Activated T-helper 17 cell treated with anti-CD3 and anti-CD28 coated beads, Interleukin-2, amount 50 U/mL, for 72 hours (primary cell): ENCODE data around the gene CCL7. TPM values are rescaled to one million over a fixed set of nuclear protein-coding genes. Genes with fewer than 3 reads are reported as not detected.
"Not testable (repeated sequence)": the region's sequence is repeated elsewhere in the genome, so short reads cannot be mapped to it uniquely, and the experiment has no call there.

Source experiments
- ATAC-seq: fragments of 150-1000 bp; cut with Tn5 transposase; replicated peaks from 2 replicates; pipeline ENCODE4 v1.10.0; 2021; ENCODE audit warnings: mild to moderate bottlenecking, moderate library complexity
- H3K27ac Mint-ChIP-seq: one replicate; pipeline ENCODE4 v1.8.0; 2022; ENCODE audit warnings: mixed read lengths
- H3K27me3 Mint-ChIP-seq: one replicate; pipeline ENCODE4 v1.8.0; 2022; ENCODE audit warnings: mixed read lengths
- H3K36me3 Mint-ChIP-seq: one replicate; pipeline ENCODE4 v1.8.0; 2022; ENCODE audit warnings: low read depth, mild to moderate bottlenecking, mixed read lengths
- H3K4me1 Mint-ChIP-seq: one replicate; pipeline ENCODE4 v1.8.0; 2022; ENCODE audit warnings: mixed read lengths
- H3K4me3 Mint-ChIP-seq: one replicate; pipeline ENCODE4 v1.8.0; 2022; ENCODE audit warnings: mild to moderate bottlenecking, mixed read lengths
- H3K9me3 Mint-ChIP-seq: one replicate; pipeline ENCODE4 v1.8.0; 2022; ENCODE audit warnings: mixed read lengths
- total RNA-seq, 2 donors: library from RNA; stranded (reverse); gene quantifications; one replicate each; pipeline ENCODE4 v1.2.3, GENCODE V29; 2022

Gene CCL7
- total RNA-seq, result not detected

DNA sequence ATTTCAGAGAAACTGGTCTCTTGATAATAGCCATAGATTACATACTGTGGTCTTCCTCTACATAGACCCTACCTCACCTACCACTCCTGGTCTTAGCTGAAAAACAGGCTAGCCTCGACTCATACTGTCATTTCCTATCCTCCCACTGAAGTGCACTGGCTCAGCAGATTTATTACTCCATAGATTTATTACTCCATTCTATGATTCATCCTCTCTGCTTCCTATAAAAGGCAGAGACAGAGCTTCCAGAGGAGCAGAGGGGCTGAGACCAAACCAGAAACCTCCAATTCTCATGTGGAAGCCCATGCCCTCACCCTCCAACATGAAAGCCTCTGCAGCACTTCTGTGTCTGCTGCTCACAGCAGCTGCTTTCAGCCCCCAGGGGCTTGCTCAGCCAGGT, at the start of gene CCL7:
TSS of gene CCL7 (plus strand) at position 253 of the 400 bp plus-strand sequence. CDS start at position 323, 70 bp downstream.
- ATAC-seq, result no peak
- Mint-ChIP-seq H3K27ac (no peak within 1 kb of the TSS), H3K4me1 (no peaks in the 10 kb centered on the region), H3K27me3 (peaks cover 66% of the 10 kb centered on the region), H3K9me3 (no peaks in the 10 kb centered on the region), H3K4me3 (no peak within 1 kb of the TSS), H3K36me3 (no peaks in the 10 kb centered on the region)

DNA sequence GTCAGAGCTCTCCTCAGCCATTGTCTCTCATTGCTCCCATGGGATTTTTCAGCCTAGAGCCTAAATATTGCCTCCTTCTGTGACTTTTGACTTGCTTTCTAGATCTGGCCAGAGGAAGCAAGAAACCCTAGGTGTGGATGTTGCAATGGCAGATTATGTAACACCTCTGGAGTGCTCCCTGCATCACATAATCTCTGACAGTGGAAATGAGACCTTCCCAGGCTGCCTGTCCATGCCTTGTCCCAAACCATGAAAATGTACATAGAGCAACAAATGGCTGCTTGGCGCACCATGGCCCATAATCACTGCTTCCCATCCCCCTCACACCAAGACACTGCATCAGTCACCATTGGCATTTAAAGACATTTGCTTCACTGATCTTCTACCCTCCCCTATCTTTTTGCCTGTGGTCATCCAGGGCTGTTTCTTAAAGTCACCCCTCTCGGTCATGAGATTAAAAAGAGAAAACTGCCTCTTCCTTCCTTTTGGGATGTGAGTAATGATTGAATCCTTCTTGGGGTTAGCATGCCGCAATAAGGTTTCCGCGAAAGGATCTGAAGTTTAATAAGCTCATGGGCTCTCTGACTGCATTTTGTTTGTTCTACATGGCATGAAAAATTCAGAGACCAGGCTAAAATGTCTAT, 49.1 kb upstream of the CCL7 start:
- peaks cover 53% of the 10 kb centered on the region for H3K27me3 Mint-ChIP-seq

GRCh38 chr17:34221411-34221810, 48.6 kb upstream of the CCL7 start:
- no peak for ATAC-seq
- Mint-ChIP-seq H3K9me3 (no peaks in the 10 kb centered on the region), H3K27me3 (peaks cover 52% of the 10 kb centered on the region), H3K4me3 (no peak overlapping the region), H3K4me1 (no peaks in the 10 kb centered on the region), H3K36me3 (no peaks in the 10 kb centered on the region), H3K27ac (no peak overlapping the region)

More for the DNA sequence above, 49.1 kb upstream of the CCL7 start:
- no peak for ATAC-seq
- Mint-ChIP-seq H3K4me1 (no peaks in the 10 kb centered on the region), H3K27ac (no peak overlapping the region), H3K36me3 (no peaks in the 10 kb centered on the region), H3K4me3 (no peak overlapping the region), H3K9me3 (no peaks in the 10 kb centered on the region)

- no peaks in the 10 kb centered on the region for H3K4me1 Mint-ChIP-seq
- H3K4me3 Mint-ChIP-seq, result no peak overlapping the region
- H3K36me3 Mint-ChIP-seq, result no peaks in the 10 kb centered on the region
- no peak for ATAC-seq
- H3K9me3 Mint-ChIP-seq, result no peaks in the 10 kb centered on the region
- H3K27me3 Mint-ChIP-seq, result peaks cover 54% of the 10 kb centered on the region
- no peak overlapping the region for H3K27ac Mint-ChIP-seq
These were observed 47.1 kb upstream of the CCL7 start for GRCh38 chr17:34222722-34223497.

DNA sequence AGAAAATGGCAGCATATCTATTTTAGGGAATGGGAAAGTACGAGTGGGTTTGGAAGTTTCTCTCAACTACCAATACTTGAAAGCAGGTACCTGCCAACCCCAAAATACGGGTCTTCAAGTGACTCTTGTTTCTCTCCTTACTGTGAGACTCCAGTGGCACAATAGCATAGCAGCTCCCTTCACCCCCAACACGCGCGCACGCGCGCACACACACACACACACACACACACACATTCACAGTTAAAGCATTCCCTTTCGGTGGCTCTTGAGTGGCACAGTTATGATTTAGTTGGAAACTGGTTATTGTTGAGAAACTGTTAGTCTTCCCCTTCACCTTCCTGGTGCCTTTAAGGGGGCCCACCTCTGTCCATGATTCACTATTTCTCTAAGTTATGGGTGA, 45.0 kb upstream of the CCL7 start:
- Mint-ChIP-seq H3K27ac (no peak overlapping the region), H3K4me3 (no peak overlapping the region), H3K27me3 (peaks cover 49% of the 10 kb centered on the region), H3K4me1 (no peaks in the 10 kb centered on the region), H3K36me3 (no peaks in the 10 kb centered on the region), H3K9me3 (no peaks in the 10 kb centered on the region)
- ATAC-seq, result no peak

DNA sequence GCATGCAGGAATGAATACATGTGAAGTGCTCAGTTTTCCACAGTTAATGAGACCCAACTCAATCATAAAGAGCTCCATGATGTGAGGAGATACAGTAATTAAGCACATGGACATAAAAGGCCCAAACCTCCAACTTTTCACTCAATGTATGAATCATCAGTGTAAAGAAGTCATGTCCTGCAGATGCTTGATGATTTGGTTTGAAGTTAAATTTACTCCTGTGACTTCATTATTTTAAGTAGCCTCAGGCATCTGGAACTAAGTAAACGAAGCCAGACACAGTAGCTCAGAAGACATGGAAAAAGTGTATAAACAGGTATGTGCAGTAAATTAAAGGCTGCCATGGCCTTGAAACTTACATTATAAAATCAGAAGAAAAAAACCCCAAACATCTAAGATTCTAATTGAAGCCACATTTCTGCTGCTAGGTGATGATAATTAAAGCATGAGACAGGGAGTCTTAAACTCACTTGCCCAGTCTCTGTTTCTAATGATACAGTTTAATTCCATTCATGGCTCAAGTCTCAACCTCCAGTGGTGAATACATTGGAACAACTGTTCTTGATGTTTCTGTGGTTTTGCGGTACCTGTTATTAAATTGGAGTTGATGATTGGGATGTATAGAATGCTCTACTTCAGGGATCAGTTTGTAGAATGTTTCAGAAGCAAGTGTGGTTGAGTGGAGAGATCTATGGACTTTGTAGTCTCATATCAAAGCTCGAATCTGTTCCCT, 43.8 kb upstream of the CCL7 start:
- Mint-ChIP-seq H3K27me3 (peaks cover 51% of the 10 kb centered on the region), H3K4me3 (no peak overlapping the region), H3K4me1 (no peaks in the 10 kb centered on the region), H3K9me3 (no peaks in the 10 kb centered on the region), H3K36me3 (no peaks in the 10 kb centered on the region), H3K27ac (no peak overlapping the region)
- ATAC-seq, result no peak

DNA sequence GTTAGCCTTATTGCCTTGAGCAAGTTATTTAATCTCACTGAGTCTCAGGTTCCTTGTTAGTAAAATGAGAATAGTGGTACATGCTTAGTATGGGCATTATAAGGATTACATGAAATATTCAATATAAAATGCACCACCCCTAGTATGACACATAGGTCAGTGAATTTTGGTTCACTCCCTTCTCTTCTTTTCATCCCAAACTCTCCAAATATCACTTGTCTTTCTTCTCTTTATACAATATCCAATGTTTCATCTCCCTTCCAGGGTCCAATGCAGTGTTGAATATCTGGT, 43.3 kb upstream of the CCL7 start:
- ATAC-seq, result no peak
- no peaks in the 10 kb centered on the region for H3K4me1 Mint-ChIP-seq
- peaks cover 50% of the 10 kb centered on the region for H3K27me3 Mint-ChIP-seq
- no peak overlapping the region for H3K4me3 Mint-ChIP-seq
- H3K27ac Mint-ChIP-seq, result no peak overlapping the region
- no peaks in the 10 kb centered on the region for H3K9me3 Mint-ChIP-seq
- no peaks in the 10 kb centered on the region for H3K36me3 Mint-ChIP-seq

DNA sequence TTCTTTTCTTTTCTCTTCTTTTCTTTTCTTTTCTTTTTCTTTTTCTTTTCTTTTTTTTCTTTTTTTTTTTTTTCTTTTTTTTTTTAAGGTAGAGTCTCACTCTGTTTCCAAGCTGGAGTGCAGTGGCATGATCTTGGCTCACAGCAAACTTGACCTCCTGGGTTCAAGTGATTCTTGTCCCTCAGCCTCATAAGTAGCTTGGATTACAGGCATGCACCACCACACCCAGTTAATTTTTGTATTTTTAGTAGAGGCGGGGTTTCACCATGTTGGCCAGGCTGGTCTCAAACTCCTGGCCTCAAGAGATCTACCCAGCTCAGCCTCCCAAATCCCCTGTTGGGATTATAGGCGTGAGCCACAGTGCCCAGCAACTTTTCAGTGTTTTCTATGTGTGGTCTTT, 42.7 kb upstream of the CCL7 start:
- not testable (repeated sequence) for H3K9me3 Mint-ChIP-seq, H3K4me3 Mint-ChIP-seq, H3K36me3 Mint-ChIP-seq, ATAC-seq, H3K4me1 Mint-ChIP-seq, H3K27ac Mint-ChIP-seq
- peaks cover 44% of the 10 kb centered on the region for H3K27me3 Mint-ChIP-seq

- Mint-ChIP-seq H3K36me3 (no peaks in the 10 kb centered on the region), H3K4me1 (no peaks in the 10 kb centered on the region), H3K4me3 (no peak overlapping the region), H3K9me3 (no peaks in the 10 kb centered on the region), H3K27ac (no peak overlapping the region), H3K27me3 (peaks cover 39% of the 10 kb centered on the region)
- no peak for ATAC-seq
These were observed 42.3 kb upstream of the CCL7 start for GRCh38 chr17:34227707-34228106.

DNA sequence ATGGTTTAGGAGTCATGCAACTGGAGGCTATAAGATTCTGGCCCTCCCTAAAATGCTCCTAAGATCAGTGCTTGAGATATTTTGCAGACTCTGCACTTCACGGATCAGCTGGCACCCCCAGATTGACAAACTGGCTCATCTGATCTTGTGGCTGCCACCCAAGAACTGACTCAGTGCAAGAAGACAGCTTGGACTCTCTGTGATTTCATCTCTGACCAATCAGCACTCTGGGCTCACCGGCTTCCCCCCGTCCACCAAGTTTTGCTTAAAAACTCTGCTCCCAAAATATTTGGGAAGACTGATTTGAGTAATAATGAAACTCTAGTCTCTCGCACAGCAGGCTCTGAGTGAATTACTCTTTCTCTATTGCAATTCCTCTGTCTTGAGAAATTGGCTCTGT, 41.2 kb upstream of the CCL7 start:
- Mint-ChIP-seq H3K4me3 (no peak overlapping the region), H3K36me3 (no peaks in the 10 kb centered on the region), H3K27ac (no peak overlapping the region), H3K27me3 (peaks cover 45% of the 10 kb centered on the region), H3K9me3 (no peaks in the 10 kb centered on the region), H3K4me1 (no peaks in the 10 kb centered on the region)
- no peak for ATAC-seq

DNA sequence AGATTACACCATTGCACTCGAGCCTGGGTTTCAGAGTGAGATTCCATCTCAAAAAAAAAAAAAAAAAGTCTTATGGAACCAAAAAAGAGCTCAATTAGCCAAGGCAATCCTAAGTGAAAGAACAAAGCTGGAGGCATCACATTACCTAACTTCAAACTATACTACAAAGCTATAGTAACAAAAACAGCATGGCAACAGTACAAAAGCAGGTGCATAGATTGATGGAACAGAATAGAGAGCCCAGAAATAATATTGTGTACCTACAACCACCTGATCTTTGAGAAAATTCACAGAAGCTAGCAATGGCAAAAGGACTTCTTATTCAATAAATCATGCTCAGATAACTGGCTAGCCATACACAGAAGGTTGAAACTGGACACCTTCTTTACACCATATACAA, 39.7 kb upstream of the CCL7 start:
- Mint-ChIP-seq H3K27ac (no peak overlapping the region), H3K9me3 (no peaks in the 10 kb centered on the region), H3K4me1 (no peaks in the 10 kb centered on the region), H3K36me3 (no peaks in the 10 kb centered on the region), H3K4me3 (no peak overlapping the region), H3K27me3 (peaks cover 47% of the 10 kb centered on the region)
- ATAC-seq, result no peak

DNA sequence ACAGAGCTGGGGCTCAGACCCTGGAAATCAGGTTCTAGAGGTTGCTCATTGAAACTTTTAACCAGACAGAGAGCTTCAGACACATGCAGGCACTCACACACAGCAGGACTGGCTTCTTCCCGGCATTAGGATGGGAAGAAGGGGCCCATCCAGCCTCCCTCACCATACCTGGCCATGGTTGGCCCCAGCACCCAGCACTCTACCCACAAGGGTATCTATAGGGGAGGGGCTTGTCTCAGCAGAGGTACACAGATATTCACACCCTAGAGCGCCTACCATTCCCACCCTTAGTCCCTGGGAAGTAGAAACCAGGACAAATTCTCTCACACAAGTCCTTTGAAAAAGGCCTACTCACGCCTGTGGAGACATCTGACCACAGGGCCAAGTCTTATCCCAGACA, 35.4 kb upstream of the CCL7 start:
- H3K27ac Mint-ChIP-seq, result no peak overlapping the region
- H3K9me3 Mint-ChIP-seq, result no peaks in the 10 kb centered on the region
- H3K4me3 Mint-ChIP-seq, result no peak overlapping the region
- H3K4me1 Mint-ChIP-seq, result no peaks in the 10 kb centered on the region
- H3K27me3 Mint-ChIP-seq, result peaks cover 31% of the 10 kb centered on the region
- no peaks in the 10 kb centered on the region for H3K36me3 Mint-ChIP-seq
- no peak for ATAC-seq

- no peaks in the 10 kb centered on the region for H3K9me3 Mint-ChIP-seq
- no peak for ATAC-seq
- no peak overlapping the region for H3K27ac Mint-ChIP-seq
- no peak overlapping the region for H3K4me3 Mint-ChIP-seq
- peaks cover 30% of the 10 kb centered on the region for H3K27me3 Mint-ChIP-seq
- H3K36me3 Mint-ChIP-seq, result no peaks in the 10 kb centered on the region
- no peaks in the 10 kb centered on the region for H3K4me1 Mint-ChIP-seq
These were observed 34.5 kb upstream of the CCL7 start for GRCh38 chr17:34235389-34236028.

- Mint-ChIP-seq H3K4me3 (no peak overlapping the region), H3K4me1 (no peaks in the 10 kb centered on the region), H3K27ac (no peak overlapping the region), H3K27me3 (peaks cover 22% of the 10 kb centered on the region), H3K36me3 (no peaks in the 10 kb centered on the region), H3K9me3 (no peaks in the 10 kb centered on the region)
- no peak for ATAC-seq
These were observed 33.6 kb upstream of the CCL7 start for GRCh38 chr17:34236281-34236892.
